ENCODE data around the gene LINGO3.

LINGO3 gene

DNA sequence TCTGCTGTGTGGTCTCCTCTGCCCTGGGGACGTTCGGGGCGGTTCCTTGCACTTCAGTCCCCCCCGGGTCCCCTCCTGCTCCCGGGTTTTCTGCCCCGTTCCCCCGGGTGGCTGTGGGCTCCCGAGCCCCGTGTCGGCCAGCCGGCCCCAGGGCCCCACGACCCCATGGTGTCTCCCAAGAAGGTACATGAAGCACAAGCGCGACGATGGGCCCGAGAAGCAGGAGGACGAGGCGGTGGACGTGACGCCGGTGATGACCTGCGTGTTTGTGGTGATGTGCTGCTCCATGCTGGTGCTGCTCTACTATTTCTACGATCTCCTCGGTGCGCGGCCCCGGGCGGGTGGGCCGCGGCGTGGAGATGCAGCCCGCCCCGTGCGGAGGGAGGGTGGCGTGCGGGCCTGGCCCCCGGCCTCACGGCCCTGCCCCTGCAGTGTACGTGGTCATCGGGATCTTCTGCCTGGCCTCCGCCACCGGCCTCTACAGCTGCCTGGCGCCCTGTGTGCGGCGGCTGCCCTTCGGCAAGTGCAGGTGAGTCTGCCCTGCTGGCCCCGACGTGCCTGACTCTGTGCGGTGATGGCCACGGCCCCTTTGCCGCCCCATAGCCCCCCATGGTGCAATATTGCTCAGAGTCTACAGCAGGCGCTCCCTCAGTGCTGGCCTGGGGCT is 31.8 kb upstream of the LINGO3 start:
- DNase-seq, result no peak

DNA sequence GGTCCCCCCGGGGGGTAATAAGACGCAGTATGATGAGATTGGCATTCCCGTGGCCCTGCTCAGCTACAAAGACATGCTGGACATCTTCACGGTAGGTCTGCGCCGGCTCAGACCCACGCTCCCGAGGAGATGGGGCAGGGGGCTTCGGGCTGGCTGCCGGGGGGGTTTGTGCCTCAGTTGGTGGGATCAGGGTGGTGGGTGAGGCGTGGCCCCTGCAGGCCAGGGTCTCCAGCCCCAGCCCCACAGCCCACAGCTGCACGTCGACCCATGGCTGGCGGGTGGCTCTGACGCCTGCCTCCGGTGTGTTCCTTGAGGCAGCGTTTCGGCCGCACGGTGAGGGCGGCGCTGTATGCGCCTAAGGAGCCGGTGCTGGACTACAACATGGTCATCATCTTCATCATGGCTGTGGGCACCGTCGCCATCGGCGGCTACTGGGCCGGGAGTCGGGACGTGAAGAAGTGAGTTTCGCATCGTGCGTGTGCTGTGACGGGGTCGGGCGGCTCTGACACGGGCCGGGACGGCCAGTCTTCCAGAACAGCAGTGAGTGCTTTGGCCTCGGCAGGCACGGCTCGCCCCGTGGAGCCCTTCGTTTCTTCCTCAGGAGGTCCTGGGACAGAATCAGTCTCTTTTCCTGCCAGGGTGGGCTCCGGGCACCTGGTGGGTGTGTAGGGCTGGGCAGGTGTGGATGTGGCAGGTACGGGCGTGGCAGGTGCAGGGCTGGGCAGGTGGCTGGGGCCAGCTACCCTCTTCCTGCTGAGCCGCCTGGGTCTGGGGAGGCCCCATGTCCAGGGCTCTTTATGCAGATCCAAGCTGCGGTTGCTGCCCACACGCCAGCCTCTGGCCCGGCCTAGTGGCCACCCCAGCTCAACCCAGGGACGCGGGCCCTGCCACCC is 31.0 kb upstream of the LINGO3 start:
- no peak for DNase-seq

DNA sequence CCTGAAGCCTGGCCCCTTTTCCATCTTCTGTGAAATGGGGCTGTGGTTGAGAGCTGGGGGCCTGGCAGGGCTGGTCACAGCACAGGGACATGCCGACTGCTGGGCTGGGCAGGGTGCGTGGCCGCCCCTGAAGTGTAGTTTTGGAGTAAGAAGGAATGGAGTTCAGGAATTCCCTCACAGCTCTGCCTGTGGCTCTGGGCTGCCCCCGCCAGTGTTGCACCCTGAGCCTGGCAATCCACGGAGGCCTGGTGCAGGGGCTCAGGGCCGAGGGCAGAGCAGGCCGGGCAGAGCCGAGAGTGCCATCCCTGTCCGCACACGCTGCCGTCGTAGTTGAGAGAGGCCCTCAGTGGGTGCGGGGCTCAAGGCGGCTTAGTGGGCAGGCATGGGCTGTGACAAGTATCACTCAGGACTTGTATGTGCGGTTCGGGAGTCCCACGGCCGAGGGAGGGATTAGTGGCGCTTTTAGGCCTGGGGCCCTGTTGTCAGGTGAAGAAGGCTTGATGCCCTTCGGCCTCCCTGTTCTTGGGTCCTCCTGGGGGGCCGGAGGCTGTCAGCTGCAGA is 30.2 kb upstream of the LINGO3 start:
- DNase-seq, result no peak

DNA sequence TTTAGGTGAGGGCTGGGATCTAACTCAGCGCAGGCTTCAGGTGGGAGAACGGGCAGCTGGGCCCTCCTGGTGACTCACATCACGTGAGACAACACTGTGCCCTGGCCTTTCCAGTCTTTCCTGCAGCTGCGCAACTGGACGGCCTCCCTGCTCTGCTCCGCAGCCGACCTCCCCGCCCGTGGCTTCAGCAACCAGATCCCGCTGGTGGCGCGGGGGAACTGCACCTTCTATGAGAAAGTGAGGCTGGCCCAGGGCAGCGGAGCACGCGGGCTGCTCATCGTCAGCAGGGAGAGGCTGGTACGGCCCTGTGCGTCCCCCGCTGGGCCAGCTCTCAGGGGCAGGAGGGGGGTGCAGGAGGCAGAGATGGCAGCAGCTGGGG is 29.4 kb upstream of the LINGO3 start:
- no peak for DNase-seq

DNA sequence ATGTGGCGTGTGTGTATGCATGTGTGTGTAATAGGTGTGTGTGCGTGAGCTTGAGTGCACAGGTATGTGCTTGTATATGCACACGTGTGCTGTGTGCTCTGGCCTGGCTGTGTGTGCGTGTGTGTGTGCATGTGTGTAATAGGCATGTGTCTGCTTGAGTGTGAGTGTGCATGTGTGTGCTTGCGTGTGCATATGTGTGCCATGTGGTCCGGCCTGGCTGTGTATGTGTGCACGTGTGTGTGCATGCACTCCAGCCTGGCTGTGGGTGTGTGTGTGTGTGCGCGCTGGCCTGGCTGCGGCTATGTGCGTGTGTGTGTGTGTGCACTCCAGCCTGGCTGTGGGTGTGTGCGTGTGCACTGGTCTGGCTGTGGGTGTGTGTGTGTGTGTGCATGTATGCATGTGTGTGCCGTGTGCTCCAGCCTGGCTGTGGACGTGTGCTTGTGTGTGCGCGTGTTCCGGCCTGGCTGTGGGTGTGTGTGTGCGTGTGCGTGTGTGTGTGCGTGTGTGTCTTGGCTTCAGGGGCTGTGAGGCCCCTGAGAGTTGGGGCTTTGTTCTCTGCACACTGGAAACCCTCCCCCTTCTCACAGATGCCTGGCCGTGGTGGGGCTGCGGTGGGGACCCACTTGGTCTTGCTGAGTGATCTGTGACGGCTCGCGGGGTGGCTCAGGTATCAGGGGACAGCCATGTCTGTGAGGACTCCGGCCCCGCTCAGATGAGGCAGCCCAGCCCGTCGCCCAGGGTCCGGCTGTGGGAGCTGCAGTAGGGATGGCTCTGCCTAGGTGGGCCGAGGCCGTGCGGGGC is 28.8 kb upstream of the LINGO3 start:
- DNase-seq, result no peak

DNA sequence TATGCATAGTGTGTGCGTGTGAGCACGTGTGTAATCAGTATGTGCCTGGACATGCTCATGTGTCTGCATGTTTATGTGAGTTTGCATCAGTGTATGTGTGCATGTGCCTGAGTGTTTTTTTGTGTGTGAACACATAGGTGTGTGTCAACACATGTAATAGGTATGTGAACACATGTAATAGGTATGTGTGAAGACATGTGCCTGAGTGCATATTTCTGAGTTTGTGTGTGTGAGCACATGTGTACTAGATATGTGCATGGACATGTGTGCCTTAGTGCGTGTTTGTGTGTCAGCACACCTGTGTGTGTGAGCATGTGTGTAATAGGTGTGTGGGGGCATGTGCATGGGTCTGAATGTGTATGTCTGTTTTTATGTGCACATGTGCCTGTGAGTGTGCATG is 27.9 kb upstream of the LINGO3 start:
- no peak for DNase-seq

DNA sequence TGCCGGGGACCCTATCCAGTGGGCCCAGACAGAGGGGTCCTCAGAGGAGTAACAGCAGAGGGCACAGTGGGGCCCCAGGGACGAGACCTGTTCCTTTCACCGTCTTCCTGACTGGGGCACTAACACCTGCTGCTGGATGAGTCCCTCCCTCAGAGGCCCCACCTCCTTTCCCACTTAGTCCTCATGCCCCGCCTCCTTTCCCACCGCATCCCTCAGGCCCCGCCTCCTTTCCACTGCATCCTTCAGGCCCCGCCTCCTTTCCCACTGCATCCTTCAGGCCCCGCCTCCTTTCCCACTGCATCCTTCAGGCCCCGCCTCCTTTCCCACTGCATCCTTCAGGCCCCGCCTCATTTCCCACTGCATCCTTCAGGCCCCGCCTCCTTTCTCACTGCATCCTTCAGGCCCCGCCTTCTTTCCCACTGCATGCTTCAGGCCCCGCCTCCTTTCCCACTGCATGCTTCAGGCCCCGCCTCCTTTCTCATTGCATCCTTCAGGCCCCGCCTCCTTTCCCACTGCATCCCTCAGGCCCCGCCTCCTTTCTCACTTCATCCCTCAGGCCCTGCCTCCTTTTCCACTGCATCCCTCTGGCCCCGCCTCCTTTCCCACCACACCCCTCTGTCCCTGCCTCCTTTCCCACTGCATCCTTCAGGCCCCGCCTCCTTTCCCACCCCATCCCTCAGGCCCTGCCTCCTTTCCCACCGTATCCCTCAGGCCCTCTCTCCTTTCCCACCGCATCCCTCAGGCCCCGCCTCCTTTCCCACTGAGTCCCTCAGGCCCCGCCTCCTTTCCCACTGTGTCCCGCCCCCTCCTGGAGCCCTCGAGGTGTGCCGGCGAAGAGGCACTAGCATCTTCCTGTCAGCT is 27.3 kb upstream of the LINGO3 start:
- DNase-seq, result no peak

DNA sequence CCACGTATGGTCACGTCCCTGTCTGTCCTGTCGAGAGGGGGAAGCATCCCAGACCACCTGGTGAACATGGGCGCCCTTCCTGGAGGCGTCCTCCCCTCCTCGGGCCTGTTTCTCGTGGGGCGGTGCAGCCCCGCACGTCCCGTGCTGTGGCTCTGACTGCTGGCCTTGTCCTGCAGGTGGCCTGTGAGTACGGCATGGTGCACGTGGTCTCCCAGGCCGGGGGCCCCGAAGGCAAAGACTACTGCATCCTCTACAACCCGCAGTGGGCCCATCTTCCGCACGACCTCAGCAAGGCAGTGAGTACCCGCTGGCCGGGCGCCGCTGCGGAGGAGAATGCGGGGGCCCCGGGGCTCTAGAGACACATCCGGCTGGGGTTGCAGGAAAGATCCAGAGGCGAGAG is 26.5 kb upstream of the LINGO3 start:
- DNase-seq, result no peak

DNA sequence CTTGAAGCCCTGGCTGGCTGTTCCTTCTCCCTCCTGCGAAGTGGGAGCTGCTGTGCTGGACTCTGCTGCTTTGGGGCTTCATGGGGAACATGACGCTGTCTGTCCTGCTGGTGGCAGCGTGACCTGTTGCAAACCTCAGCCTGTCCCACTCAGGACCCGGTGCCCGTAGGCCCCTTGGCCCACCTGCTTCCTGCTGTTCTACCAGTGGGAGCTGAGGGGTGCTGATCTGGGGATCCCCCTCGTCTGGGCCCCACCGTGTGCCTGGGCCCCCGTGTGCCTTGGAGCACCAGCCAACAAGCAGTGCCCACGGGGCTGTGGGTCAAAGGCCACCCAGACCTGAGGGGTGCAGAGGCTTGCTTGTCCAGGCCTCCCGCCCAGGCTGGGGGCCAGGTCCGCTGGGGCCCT is 25.9 kb upstream of the LINGO3 start:
- no peak for DNase-seq

DNA sequence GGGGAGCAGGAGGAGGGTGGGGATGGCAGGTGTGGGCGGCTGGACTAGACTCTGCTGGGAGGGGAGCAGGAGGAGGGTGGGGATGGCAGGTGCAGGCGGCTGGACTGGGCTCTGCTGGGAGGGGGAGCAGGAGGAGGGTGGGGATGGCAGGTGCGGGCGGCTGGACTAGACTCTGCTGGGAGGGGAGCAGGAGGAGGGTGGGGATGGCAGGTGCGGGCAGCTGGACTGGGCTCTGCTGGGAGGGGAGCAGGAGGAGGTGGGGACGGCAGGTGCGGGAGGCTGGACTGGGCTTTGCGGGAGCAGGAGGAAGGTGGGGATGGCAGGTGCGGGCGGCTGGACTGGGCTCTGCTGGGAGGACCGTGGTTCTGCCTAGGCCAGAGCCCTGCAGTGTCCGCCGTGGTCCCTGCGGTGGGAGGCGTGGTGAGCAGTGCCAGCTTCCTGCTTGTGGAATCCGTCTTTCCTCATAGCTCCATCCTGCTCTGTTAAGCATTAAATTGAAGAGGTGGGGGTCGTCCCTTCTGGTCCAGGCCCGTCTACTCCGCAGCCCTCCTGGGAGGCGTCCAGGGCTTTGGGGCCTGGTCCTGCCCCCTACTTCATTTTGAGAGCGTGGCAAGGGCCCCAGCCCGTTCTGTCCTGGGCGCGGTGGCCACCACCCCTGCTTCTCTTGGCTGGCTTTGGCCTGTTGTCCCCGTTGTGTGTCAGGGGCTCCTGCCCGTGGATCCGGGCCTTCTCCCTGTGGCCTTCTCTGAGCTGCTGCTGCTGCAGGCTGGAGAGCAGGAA is 25.3 kb upstream of the LINGO3 start:
- DNase-seq, result no peak

DNA sequence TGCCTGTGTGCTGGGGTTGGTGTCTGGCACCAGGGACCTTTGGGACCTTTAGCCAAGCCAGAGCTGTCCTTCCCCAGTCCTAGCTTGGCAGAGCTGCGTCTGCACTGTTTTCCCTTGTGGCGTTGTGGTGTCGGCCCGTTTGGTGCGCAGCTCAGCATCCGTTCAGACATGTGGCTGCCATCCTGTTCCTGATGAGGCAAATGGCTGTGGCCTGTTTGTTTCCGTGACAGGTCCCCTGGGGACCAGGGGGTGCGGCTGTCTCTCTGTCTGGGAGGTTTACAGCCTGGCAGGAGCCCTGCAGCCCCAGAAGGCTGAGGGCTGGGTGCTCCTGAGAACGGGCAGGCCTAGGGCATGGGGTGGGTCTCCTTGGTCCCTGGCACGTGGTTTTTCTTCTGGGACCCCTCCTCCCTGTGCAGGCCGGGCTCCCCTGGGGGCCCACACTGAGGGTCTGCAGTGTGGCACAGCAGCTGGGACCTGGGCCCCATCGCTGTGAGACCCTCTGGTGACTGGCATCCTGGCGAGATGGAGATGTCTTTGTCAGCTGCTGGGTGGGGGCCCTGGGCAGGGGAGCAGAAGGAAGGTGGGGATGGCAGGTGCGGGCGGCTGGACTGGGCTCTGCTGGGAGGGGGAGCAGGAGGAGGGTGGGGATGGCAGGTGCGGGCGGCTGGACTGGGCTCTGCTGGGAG is 24.5 kb upstream of the LINGO3 start:
- DNase-seq, result peak; percentile 58

DNA sequence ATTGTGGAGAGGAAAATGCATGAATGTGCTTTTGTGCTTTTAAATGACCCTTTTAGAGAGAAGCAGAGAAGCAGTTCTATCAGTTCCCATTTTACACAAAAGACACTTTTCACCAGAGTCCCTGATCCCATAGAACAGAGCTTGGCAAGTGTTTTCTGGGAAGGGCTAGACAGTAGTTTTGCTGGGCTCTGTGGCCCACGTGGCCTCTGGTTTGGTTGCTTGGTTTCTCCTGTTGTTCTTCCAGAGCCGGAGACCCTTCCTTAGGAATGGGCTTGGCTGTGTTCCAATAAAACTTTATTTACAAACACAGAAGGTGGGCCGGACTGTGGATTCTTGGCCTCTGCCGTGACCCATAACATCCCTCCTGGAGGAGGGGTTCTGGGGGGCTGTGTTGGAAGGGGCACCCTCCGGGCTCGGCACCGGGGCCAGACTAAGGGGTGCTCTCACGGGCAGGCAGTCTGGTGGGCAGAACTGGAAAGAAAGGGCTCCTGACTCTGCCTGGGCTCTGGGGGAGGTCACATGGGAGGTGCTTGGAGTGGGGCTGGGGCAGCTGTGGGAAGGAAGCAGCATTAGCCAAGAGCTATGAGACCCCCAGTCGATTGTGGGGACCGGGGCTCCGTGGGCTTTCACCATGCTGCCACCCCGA is 23.8 kb upstream of the LINGO3 start:
- DNase-seq, result no peak

DNA sequence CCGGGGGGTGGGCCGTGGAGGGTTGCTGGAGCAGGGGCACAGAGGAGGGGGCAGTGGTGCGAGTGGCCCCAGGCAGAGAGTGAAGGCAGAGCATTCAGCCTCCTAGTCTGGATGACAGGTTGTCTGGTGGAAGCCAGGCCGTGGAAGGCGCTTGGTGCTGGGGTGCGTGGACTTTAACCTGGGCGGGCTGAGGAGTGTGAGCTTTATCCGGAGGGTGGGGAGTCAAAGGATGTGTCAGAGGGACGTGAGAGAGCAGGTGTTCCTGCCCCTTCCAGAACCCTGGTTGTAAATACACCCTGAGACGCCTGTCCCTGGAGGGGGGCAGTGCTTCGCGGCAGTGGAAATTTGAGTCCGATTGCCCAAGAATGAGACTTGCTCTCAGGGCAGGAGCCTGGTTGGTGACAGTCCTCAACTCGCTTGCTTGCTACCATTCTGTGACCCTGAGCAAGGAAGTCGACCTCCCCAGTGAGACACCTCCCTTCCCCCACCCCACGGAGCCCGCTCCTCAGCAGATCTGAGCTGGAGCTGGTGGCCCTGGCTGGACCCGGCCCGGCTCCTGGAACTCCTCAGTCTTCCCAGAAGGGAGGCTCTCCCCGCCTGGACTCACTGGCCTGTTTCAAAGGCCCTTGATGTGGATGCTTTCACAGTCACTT is 22.8 kb upstream of the LINGO3 start:
- DNase-seq, result no peak

DNA sequence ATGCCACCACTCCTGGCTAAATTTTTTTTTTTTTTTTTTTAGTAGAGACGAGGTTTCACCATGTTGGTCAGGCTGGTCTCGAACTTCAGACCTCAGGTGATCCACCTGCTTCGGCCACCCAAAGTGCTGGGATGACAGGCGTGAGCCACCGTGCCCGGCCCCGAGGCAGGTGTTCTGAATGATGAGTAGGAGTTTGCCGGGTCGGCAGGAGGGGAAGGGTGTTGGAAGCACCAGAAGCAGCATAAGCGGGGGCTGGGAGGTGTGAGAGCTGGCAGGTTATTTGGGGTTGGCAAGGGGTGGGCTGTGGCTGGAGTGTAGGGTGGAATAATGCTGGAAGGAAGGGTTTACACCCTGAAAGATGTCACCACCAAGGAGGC is 22.3 kb upstream of the LINGO3 start:
- no peak for DNase-seq

DNA sequence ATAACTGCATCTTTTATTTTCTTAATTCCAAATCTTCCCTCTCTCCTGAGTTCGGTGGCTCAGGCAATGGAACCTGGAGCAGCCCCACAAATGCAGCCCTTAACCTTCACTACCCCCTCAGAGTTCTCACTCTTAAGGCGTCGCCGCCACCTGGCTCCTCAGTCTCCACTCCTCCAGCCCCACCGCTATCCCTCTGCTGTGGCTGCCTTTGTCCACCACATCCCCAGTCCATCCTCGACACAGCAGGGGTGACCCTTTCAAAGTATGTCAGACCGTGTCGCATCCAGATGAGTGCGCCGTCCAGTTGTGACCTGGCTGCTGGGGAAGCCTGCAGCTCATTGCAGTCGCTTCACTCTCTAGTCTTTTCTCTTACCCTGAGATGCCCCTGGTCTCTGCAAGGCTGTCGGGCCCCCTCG is 21.6 kb upstream of the LINGO3 start:
- no peak for DNase-seq

DNA sequence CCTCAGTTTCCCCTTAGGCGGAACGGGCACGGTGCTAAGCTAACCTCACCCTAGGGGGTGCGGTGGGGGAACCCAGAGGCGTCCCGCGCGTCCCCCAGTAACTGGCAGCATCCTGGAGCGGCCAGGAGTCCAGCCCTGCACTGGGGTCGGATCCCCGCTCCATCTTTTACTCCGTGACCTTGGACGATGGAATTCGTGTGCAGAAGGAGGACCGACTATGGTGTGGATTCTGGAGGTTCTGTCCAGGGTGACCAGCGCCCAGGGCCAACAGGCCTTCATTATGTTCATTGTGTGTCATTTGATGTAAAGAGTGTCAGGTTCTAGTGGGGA is 21.2 kb upstream of the LINGO3 start:
- no peak for DNase-seq

DNA sequence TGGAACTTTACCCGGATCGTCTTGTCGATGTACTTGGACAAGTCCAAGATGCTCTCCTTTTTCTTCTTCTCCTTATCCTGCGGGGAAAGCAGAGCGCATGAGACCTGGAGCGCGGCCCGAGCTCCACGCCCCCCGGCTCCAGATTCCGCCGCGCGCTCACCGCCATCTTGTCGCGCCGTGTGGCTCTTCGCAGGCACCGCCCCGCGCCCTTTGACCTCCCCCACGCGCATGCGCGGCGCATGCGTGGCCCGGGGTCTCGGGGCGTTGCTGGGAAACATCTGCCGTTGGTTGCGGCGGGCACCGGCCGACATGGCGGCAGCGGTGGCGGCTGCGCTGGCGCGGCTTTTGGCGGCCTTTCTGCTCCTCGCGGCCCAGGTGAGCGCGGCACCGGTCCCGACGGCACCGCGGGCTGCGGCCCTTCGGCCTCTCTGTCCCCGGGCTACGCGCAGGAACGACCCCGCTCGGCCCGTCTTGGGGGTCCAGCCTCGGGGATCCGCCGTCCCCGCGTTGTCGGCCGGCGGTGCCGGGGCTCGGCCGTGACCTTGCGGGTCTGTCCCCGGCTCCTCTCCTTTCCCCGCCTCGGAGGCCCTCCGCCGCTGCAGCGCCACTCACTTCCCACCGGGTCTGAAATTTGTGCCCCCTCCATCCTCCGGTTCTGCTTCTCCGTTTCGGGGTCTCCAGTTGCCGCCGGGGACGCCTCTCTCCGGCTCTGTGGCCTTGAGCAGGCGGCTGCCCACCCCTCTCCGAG is 20.6 kb upstream of the LINGO3 start, which contains the start of the genes LSM7 and SPPL2B:
Gene LSM7, minus strand, starts transcription at position 186 of the 748 bp plus-strand sequence. Its CDS starts 20 bp downstream, at position 166.
Gene SPPL2B, plus strand, starts transcription at position 284 of the 748 bp plus-strand sequence. Its CDS starts 26 bp downstream, at position 310.
- DNase-seq, result peak; percentile 91

DNA sequence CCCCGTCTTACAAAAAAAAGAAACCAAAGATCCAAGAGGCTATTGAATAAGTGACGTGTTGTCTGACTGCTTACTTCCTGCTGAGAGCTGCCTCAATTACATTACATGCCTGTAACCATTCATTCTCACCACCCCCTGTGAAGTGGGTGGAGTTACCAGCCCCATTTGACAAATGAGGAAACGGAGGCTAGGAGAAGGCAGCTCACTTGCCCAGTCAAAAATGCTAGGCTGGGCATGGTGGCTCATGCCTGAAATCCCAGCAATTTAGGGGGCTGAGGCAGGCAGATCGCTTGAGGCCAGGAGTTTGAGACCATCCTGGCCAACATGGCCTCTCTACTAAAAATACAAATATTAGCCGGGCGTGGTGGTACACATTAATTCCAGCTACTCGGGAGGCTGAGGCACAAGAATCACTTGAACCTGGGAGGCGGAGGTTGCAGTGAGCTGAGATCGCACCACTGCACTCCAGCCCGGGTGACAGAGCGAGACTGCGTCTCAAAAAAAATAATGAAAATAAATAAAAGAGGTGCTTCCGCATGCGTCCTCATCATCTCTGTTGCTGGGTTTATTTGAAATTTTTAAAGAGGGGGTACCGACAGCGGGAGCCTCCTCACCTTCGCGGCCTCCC is 19.9 kb upstream of the LINGO3 start:
- no peak for DNase-seq

Measured in activated gamma-delta T cell treated with Interleukin-2 at 50 U/mL for 16 hours (primary cell).